ENCODE results near the gene SORBS1.

DNA sequence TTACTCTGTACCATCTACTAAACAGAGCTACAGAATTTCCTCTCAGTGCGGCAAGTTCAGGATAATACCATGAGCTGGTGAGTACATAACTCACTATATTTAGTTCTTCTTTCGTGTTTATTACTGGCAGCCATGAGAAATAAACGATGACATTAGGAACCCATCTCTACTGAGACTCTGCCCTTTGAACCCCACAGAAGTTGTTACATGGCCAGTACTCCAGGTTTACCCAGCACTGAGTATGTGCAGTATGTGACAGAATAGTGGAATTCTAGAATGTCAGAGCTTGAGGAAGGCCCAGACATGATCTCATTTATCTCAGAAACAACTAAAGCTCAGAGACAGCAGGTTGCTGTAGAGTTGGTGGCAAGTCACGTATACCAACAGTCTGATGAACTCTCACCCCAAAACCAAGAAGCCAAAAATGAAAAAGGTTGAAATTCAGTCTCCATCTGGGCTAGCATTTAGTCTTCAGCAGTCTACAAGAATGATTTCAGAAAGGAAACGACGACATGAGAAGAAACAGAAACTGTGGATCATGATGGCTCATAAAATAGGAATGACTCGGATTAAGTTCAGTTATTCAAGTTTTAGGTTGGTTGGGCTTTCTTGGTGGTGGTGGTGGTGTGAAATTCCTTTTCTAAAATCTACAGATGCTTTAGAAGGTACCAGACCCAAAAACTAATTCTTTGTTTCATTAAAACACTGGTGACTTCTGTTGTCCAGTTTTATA, 78.5 kb downstream of the SORBS1 start:
- TF ChIP-seq CTCF (IDR thresholded peaks at IDR 0.05) (no peak), POLR2A (IDR thresholded peaks at IDR 0.05) (no peak)
